Gastroesophageal sphincter (tissue), 3 donors: Measurements from ENCODE around the gene LPAR5.

ENCODE experiments used
- CTCF ChIP-seq, 4 experiments: fragments of 200-600 bp in 2 of 4; fragments of 450-650 bp in 2 of 4; sonication (generic) in 1 of 4; IDR thresholded peaks; one replicate each; pipeline ENCODE4 v1.5.1; 2017 to 2019; ENCODE audit warnings: antibody characterized with exemption in 4 of 4, mild to moderate bottlenecking in 2 of 4, moderate library complexity in 2 of 4
- POLR2A ChIP-seq, 2 donors: fragments of 450-650 bp; IDR thresholded peaks; one replicate each; pipeline ENCODE4 v1.6.1; 2017; ENCODE audit warnings: antibody characterized with exemption in 2 of 2, mild to moderate bottlenecking in 2 of 2, moderate library complexity in 1 of 2

GRCh38 chr12:6666211-6666610, 30.5 kb upstream of the LPAR5 start:
- TF ChIP-seq CTCF (IDR thresholded peaks at IDR 0.05): no peak
- TF ChIP-seq POLR2A (IDR thresholded peaks at IDR 0.05): no peak
